Naive B cell (primary cell): ENCODE results near the gene ZAP70. TPM values are rescaled to one million over a fixed set of nuclear protein-coding genes. Genes with fewer than 3 reads are reported as not detected.

Experiments
- ATAC-seq, 2 donors: fragments of 150-1000 bp; cut with Tn5 transposase; 2 replicates each; pipeline ENCODE4 v1.10.0; 2021; ENCODE audit warnings: low read depth in 2 of 2, mild to moderate bottlenecking in 2 of 2, moderate library complexity in 2 of 2
- DNase-seq: peaks from one replicate; pipeline ENCODE4 v3.0.0; 2022
- H3K27ac Mint-ChIP-seq, 6 donors: one replicate each; pipeline ENCODE4 v1.8.0; 2020 to 2022; ENCODE audit warnings: mild to moderate bottlenecking in 6 of 6, mixed read lengths in 6 of 6, moderate library complexity in 5 of 6, inconsistent platforms in 2 of 6
- H3K27me3 Mint-ChIP-seq, 3 donors: one replicate each; pipeline ENCODE4 v1.8.0; 2021 to 2022; ENCODE audit warnings: mixed read lengths in 3 of 3, mild to moderate bottlenecking in 1 of 3
- H3K36me3 Mint-ChIP-seq, 2 donors: one replicate each; pipeline ENCODE4 v1.8.0; 2020 to 2022; ENCODE audit warnings: mixed read lengths in 2 of 2, inconsistent platforms in 1 of 2, mild to moderate bottlenecking in 1 of 2
- H3K4me1 Mint-ChIP-seq, 3 donors: one replicate each; pipeline ENCODE4 v1.8.0; 2020 to 2022; ENCODE audit warnings: mixed read lengths in 3 of 3, inconsistent platforms in 1 of 3, mild to moderate bottlenecking in 1 of 3, moderate library complexity in 1 of 3
- H3K4me3 Mint-ChIP-seq, 8 donors: one replicate each; pipeline ENCODE4 v1.8.0; 2020 to 2022; ENCODE audit warnings: mild to moderate bottlenecking in 8 of 8, mixed read lengths in 8 of 8, moderate library complexity in 8 of 8, inconsistent platforms in 2 of 8
- H3K9me3 Mint-ChIP-seq, 7 donors: one replicate each; pipeline ENCODE4 v1.8.0; 2020 to 2022; ENCODE audit warnings: mixed read lengths in 7 of 7, mild to moderate bottlenecking in 5 of 7, inconsistent platforms in 2 of 7, moderate library complexity in 1 of 7
- polyA plus RNA-seq, 6 donors: library from polyadenylated mRNA; unstranded; fragments of 300-500 nt; fragmentation: Illumina TruSeq; gene quantifications; one replicate each; pipeline ENCODE4 v1.2.3, GENCODE V29; 2021; ENCODE audit warnings: low read depth in 6 of 6

The ZAP70 gene
- polyA plus RNA-seq, 6 donors from 2014 or later, result 1.6 to 3.6 (median 2.6) TPM

- peaks cover 8 to 11% of the 10 kb centered on the region in 2 donors for H3K36me3 Mint-ChIP-seq
- no peaks in the 10 kb centered on the region for H3K27me3 Mint-ChIP-seq
- H3K4me3 Mint-ChIP-seq, result peak overlapping the region in 1 of 8 donors; percentile 16
- ATAC-seq (no peak), DNase-seq (no peak)
- no peak overlapping the region for H3K27ac Mint-ChIP-seq
- peaks cover 3 to 5% (median 4%) of the 10 kb centered on the region in 3 donors for H3K4me1 Mint-ChIP-seq
- H3K9me3 Mint-ChIP-seq, result peaks cover 0 to 4% (median 0%) of the 10 kb centered on the region in 7 donors
Observed at GRCh38 chr2:97724501-97724900, 11.1 kb downstream of the ZAP70 start.

- Mint-ChIP-seq H3K9me3 (peaks cover 0 to 4% (median 0%) of the 10 kb centered on the region in 7 donors), H3K27me3 (no peaks in the 10 kb centered on the region), H3K4me1 (no peaks in the 10 kb centered on the region), H3K4me3 (peak overlapping the region in 1 of 8 donors; percentile 16), H3K27ac (peak overlapping the region in 1 of 6 donors; percentile 59), H3K36me3 (peaks cover 8 to 11% of the 10 kb centered on the region in 2 donors)
- DNase-seq (no peak), ATAC-seq (no peak)
Observed at GRCh38 chr2:97724946-97725688, 11.7 kb downstream of the ZAP70 start.

GRCh38 chr2:97726261-97727064, 13.1 kb downstream of the ZAP70 start:
- Mint-ChIP-seq H3K4me1 (no peaks in the 10 kb centered on the region), H3K27ac (no peak overlapping the region), H3K36me3 (peaks cover 11 to 16% of the 10 kb centered on the region in 2 donors), H3K9me3 (peaks cover 0 to 8% (median 0%) of the 10 kb centered on the region in 7 donors), H3K4me3 (no peak overlapping the region), H3K27me3 (no peaks in the 10 kb centered on the region)
- no peak for ATAC-seq
- DNase-seq, result no peak

GRCh38 chr2:97727296-97727695, 13.9 kb downstream of the ZAP70 start:
- no peak overlapping the region for H3K27ac Mint-ChIP-seq
- peaks cover 0 to 8% (median 0%) of the 10 kb centered on the region in 7 donors for H3K9me3 Mint-ChIP-seq
- no peaks in the 10 kb centered on the region for H3K4me1 Mint-ChIP-seq
- DNase-seq, result no peak
- H3K4me3 Mint-ChIP-seq, result no peak overlapping the region
- H3K36me3 Mint-ChIP-seq, result peaks cover 14 to 18% of the 10 kb centered on the region in 2 donors
- H3K27me3 Mint-ChIP-seq, result no peaks in the 10 kb centered on the region
- ATAC-seq, result no peak

- no peak overlapping the region for H3K27ac Mint-ChIP-seq
- peaks cover 0 to 8% (median 0%) of the 10 kb centered on the region in 7 donors for H3K9me3 Mint-ChIP-seq
- ATAC-seq (no peak), DNase-seq (no peak)
- no peaks in the 10 kb centered on the region for H3K4me1 Mint-ChIP-seq
- no peak overlapping the region for H3K4me3 Mint-ChIP-seq
- no peaks in the 10 kb centered on the region for H3K27me3 Mint-ChIP-seq
- H3K36me3 Mint-ChIP-seq, result peaks cover 14 to 18% of the 10 kb centered on the region in 2 donors
Observed at GRCh38 chr2:97728091-97728731, 14.8 kb downstream of the ZAP70 start.

- Mint-ChIP-seq H3K27ac (peak overlapping the region in 1 of 6 donors; percentile 26), H3K4me1 (no peaks in the 10 kb centered on the region), H3K27me3 (no peaks in the 10 kb centered on the region), H3K9me3 (peaks cover 0 to 8% (median 0%) of the 10 kb centered on the region in 7 donors), H3K36me3 (peaks cover 14 to 18% of the 10 kb centered on the region in 2 donors), H3K4me3 (peak overlapping the region in 1 of 8 donors; percentile 70)
- DNase-seq, result no peak
- no peak for ATAC-seq
Observed at GRCh38 chr2:97730245-97730644, 16.9 kb downstream of the ZAP70 start.

- no peak overlapping the region for H3K27ac Mint-ChIP-seq
- DNase-seq (no peak), ATAC-seq (no peak)
- H3K27me3 Mint-ChIP-seq, result no peaks in the 10 kb centered on the region
- H3K4me3 Mint-ChIP-seq, result no peak overlapping the region
- H3K9me3 Mint-ChIP-seq, result peaks cover 0 to 8% (median 0%) of the 10 kb centered on the region in 7 donors
- H3K4me1 Mint-ChIP-seq, result peaks cover 0 to 3% (median 0%) of the 10 kb centered on the region in 3 donors
- H3K36me3 Mint-ChIP-seq, result peaks cover 14 to 18% of the 10 kb centered on the region in 2 donors
Observed at GRCh38 chr2:97731274-97732020, 18.1 kb downstream of the ZAP70 start.

- DNase-seq, result no peak
- H3K27me3 Mint-ChIP-seq, result no peaks in the 10 kb centered on the region
- no peak for ATAC-seq
- H3K4me1 Mint-ChIP-seq, result peaks cover 0 to 4% (median 0%) of the 10 kb centered on the region in 3 donors
- H3K27ac Mint-ChIP-seq, result no peak overlapping the region
- H3K4me3 Mint-ChIP-seq, result no peak overlapping the region
- peaks cover 0 to 5% (median 0%) of the 10 kb centered on the region in 7 donors for H3K9me3 Mint-ChIP-seq
- H3K36me3 Mint-ChIP-seq, result peaks cover 6 to 10% of the 10 kb centered on the region in 2 donors
Observed at GRCh38 chr2:97732436-97733340, 19.3 kb downstream of the ZAP70 start.

GRCh38 chr2:97733341-97734035, 20.1 kb downstream of the ZAP70 start:
- H3K36me3 Mint-ChIP-seq, result peaks cover 6 to 7% of the 10 kb centered on the region in 2 donors
- peaks cover 0 to 4% (median 2%) of the 10 kb centered on the region in 3 donors for H3K4me1 Mint-ChIP-seq
- no peaks in the 10 kb centered on the region for H3K27me3 Mint-ChIP-seq
- H3K27ac Mint-ChIP-seq, result peak overlapping the region in 1 of 6 donors; percentile 3
- peaks cover 0 to 5% (median 0%) of the 10 kb centered on the region in 7 donors for H3K9me3 Mint-ChIP-seq
- no peak overlapping the region for H3K4me3 Mint-ChIP-seq
- DNase-seq (no peak), ATAC-seq (no peak)

GRCh38 chr2:97734061-97735051, 21.0 kb downstream of the ZAP70 start:
- H3K27ac Mint-ChIP-seq, result no peak overlapping the region
- peaks cover 0 to 8% (median 4%) of the 10 kb centered on the region in 3 donors for H3K4me1 Mint-ChIP-seq

GRCh38 chr2:97735161-97735561, 21.8 kb downstream of the ZAP70 start:
- H3K4me1 Mint-ChIP-seq, result peaks cover 0 to 8% (median 4%) of the 10 kb centered on the region in 3 donors
- H3K27me3 Mint-ChIP-seq, result no peaks in the 10 kb centered on the region

More at GRCh38 chr2:97734061-97735051, 21.0 kb downstream of the ZAP70 start:
- H3K9me3 Mint-ChIP-seq, result peaks cover 0 to 5% (median 0%) of the 10 kb centered on the region in 7 donors
- no peak for DNase-seq
- no peak for ATAC-seq
- H3K4me3 Mint-ChIP-seq, result no peak overlapping the region
- H3K27me3 Mint-ChIP-seq, result no peaks in the 10 kb centered on the region
- peaks cover 6 to 7% of the 10 kb centered on the region in 2 donors for H3K36me3 Mint-ChIP-seq

More at GRCh38 chr2:97735161-97735561, 21.8 kb downstream of the ZAP70 start:
- H3K9me3 Mint-ChIP-seq, result peaks cover 0 to 4% (median 0%) of the 10 kb centered on the region in 7 donors
- DNase-seq (no peak), ATAC-seq (no peak)
- H3K36me3 Mint-ChIP-seq, result peaks cover 6 to 7% of the 10 kb centered on the region in 2 donors
- no peak overlapping the region for H3K4me3 Mint-ChIP-seq
- H3K27ac Mint-ChIP-seq, result no peak overlapping the region
